Smooth muscle cell (in vitro differentiated cells): Measurements from ENCODE around the gene GNAZ. TPM values are rescaled to one million over a fixed set of nuclear protein-coding genes. Genes with fewer than 3 reads are reported as not detected.

Experiments
- DNase-seq: peaks from one replicate; lab custom pipeline; 2025; ENCODE audit not compliant: unreplicated experiment; lab: John Stamatoyannopoulos, UW
- H2AFZ ChIP-seq: fragments of 200-600 bp; sonication (generic); 2 replicates; pipeline ENCODE4 v1.6.0; 2016; ENCODE audit warnings: antibody characterized with exemption, low read depth, mild to moderate bottlenecking
- H3F3A ChIP-seq: fragments of 200-600 bp; sonication (generic); 2 replicates; pipeline ENCODE4 v1.6.0; 2017; ENCODE audit warnings: antibody characterized with exemption, low read depth
- H3K27ac ChIP-seq: fragments of 200-600 bp; sonication (generic); 2 replicates; pipeline ENCODE4 v1.5.1; 2016; ENCODE audit warnings: low read depth, mild to moderate bottlenecking
- H3K27me3 ChIP-seq: fragments of 200-600 bp; sonication (generic); 2 replicates; pipeline ENCODE4 v1.6.1; 2016; ENCODE audit warnings: low read depth, mild to moderate bottlenecking
- H3K36me3 ChIP-seq: fragments of 200-600 bp; sonication (generic); 2 replicates; pipeline ENCODE4 v1.5.1; 2016; ENCODE audit warnings: low read depth
- H3K4me1 ChIP-seq: fragments of 200-600 bp; sonication (generic); 2 replicates; pipeline ENCODE4 v1.5.1; 2016; ENCODE audit warnings: low read depth
- H3K4me2 ChIP-seq: fragments of 200-600 bp; sonication (generic); 2 replicates; pipeline ENCODE4 v1.6.0; 2016; ENCODE audit warnings: mild to moderate bottlenecking
- H3K4me3 ChIP-seq: fragments of 200-600 bp; sonication (generic); 2 replicates; pipeline ENCODE4 v1.5.1; 2016; ENCODE audit warnings: mild to moderate bottlenecking
- H3K79me2 ChIP-seq: fragments of 200-600 bp; sonication (generic); 2 replicates; pipeline ENCODE4 v1.6.0; 2016; ENCODE audit warnings: low read depth, mild to moderate bottlenecking
- H3K9ac ChIP-seq: fragments of 200-600 bp; sonication (generic); 2 replicates; pipeline ENCODE4 v1.6.0; 2016; ENCODE audit warnings: low read depth
- H3K9me3 ChIP-seq: fragments of 200-600 bp; sonication (generic); replicated peaks from 2 replicates; pipeline ENCODE4 v1.5.1; 2016; ENCODE audit warnings: low read depth
- H4K20me1 ChIP-seq: fragments of 200-600 bp; sonication (generic); 2 replicates; pipeline ENCODE4 v1.6.0; 2016; ENCODE audit warnings: low read depth
- CTCF ChIP-seq: fragments of 200-600 bp; sonication (generic); IDR thresholded peaks from 2 replicates; pipeline ENCODE4 v1.5.1; 2017; ENCODE audit warnings: borderline replicate concordance, mild to moderate bottlenecking, antibody characterized with exemption; ENCODE audit not compliant: insufficient read depth, poor library complexity, severe bottlenecking
- WGBS: methylation state at CpG from one replicate; pipeline ENCODE4 v1.1.7; 2016; ENCODE audit warnings: low lambda C conversion rate; 5-methylcytosine and 5-hydroxymethylcytosine counted together
- polyA plus RNA-seq: library from polyadenylated mRNA; unstranded; fragments of >200 nt; fragmentation: Nextera tagmentation; extraction: Ambion mirVana; gene quantifications from 2 replicates; pipeline ENCODE4 v1.2.1, GENCODE V29; 2016
- total RNA-seq: library from RNA; depleted of rRNA; stranded (reverse); fragments of >200 nt; gene quantifications from 2 replicates; pipeline ENCODE4 v1.2.3, GENCODE V29; 2014

GNAZ gene
- total and polyA plus RNA-seq, 2 experiments from 2014 or later, result 0.50 to 1.2 TPM

GRCh38 chr22:23155831-23156230 is 85.5 kb downstream of the GNAZ start:
- Histone ChIP-seq H3K79me2 (no peaks in the 10 kb centered on the region), H4K20me1 (no peaks in the 10 kb centered on the region), H3K27ac (no peak overlapping the region), H3K4me1 (peaks cover 4% of the 10 kb centered on the region), H3K36me3 (no peaks in the 10 kb centered on the region), H3F3A (no peaks in the 10 kb centered on the region), H3K4me3 (no peak overlapping the region), H3K9ac (no peak overlapping the region), H3K4me2 (no peak overlapping the region), H3K27me3 (no peaks in the 10 kb centered on the region), H3K9me3 (no peaks in the 10 kb centered on the region), H2AFZ (no peak overlapping the region)
- WGBS, result 91% methylated on average over 9 of the region's 9 CpGs
- DNase-seq, result no peak
- no peak for TF ChIP-seq CTCF

- Histone ChIP-seq H3K9ac (no peak overlapping the region), H3K36me3 (no peaks in the 10 kb centered on the region), H3K79me2 (no peaks in the 10 kb centered on the region), H4K20me1 (no peaks in the 10 kb centered on the region), H3K4me1 (peaks cover 4% of the 10 kb centered on the region), H3K4me3 (no peak overlapping the region), H3K27ac (no peak overlapping the region), H3K9me3 (no peaks in the 10 kb centered on the region), H3F3A (no peaks in the 10 kb centered on the region), H2AFZ (no peak overlapping the region), H3K4me2 (no peak overlapping the region), H3K27me3 (no peaks in the 10 kb centered on the region)
- WGBS, result 58% methylated on average over 8 of the region's 8 CpGs
- DNase-seq, result no peak
- TF ChIP-seq CTCF, result no peak
These were observed 86.0 kb downstream of the GNAZ start for GRCh38 chr22:23156286-23156685.

- no peaks in the 10 kb centered on the region for H3K27me3 ChIP-seq
- no peak for TF ChIP-seq CTCF
These were observed 87.5 kb downstream of the GNAZ start for GRCh38 chr22:23157560-23158515.

More at GRCh38 chr22:23157560-23158515, 87.5 kb downstream of the GNAZ start:
- no peak for DNase-seq
- WGBS, result 91% methylated on average over 22 of the region's 22 CpGs
- no peak overlapping the region for H3K4me2 ChIP-seq
- H4K20me1 ChIP-seq, result no peaks in the 10 kb centered on the region
- H3K4me1 ChIP-seq, result peaks cover 4% of the 10 kb centered on the region
- no peak overlapping the region for H3K4me3 ChIP-seq
- H3K27ac ChIP-seq, result no peak overlapping the region
- no peaks in the 10 kb centered on the region for H3K79me2 ChIP-seq
- H3K9me3 ChIP-seq, result no peaks in the 10 kb centered on the region
- no peak overlapping the region for H2AFZ ChIP-seq
- no peaks in the 10 kb centered on the region for H3F3A ChIP-seq
- H3K9ac ChIP-seq, result no peak overlapping the region
- no peaks in the 10 kb centered on the region for H3K36me3 ChIP-seq
